ENCODE data around the gene RNF166.
"Not testable (repeated sequence)": the region's sequence is repeated elsewhere in the genome, so short reads cannot be mapped to it uniquely, and the experiment has no call there.

Gene RNF166

GRCh38 chr16:88673716-88674379 is 32.4 kb downstream of the RNF166 start:
- DNase-seq (ENCODE audit: low spot score), result no peak

- DNase-seq (ENCODE audit: low spot score), result no peak
These were observed 33.4 kb downstream of the RNF166 start for GRCh38 chr16:88672776-88673175.

GRCh38 chr16:88671806-88672205 is 34.4 kb downstream of the RNF166 start:
- DNase-seq (ENCODE audit: low spot score), result no peak

- DNase-seq (ENCODE audit: low spot score), result no peak
These were observed 36.2 kb downstream of the RNF166 start for GRCh38 chr16:88669980-88670379.

GRCh38 chr16:88669493-88669892 is 36.7 kb downstream of the RNF166 start:
- DNase-seq (ENCODE audit: low spot score), result not testable (repeated sequence)

GRCh38 chr16:88667461-88667860 is 38.7 kb downstream of the RNF166 start:
- no peak for DNase-seq (ENCODE audit: low spot score)

GRCh38 chr16:88665570-88665969 is 40.6 kb downstream of the RNF166 start:
- no peak for DNase-seq (ENCODE audit: low spot score)

- no peak for DNase-seq (ENCODE audit: low spot score)
These were observed 41.1 kb downstream of the RNF166 start for GRCh38 chr16:88665148-88665547.

GRCh38 chr16:88662843-88663606 is 43.2 kb downstream of the RNF166 start, which contains the start of gene MVD:
Gene MVD (minus strand): TSS chr16:88663091. CDS start chr16:88663080, 11 bp downstream.
- peak; percentile 98 for DNase-seq (ENCODE audit: low spot score)

GRCh38 chr16:88662222-88662842 is 43.9 kb downstream of the RNF166 start:
- DNase-seq (ENCODE audit: low spot score), result peak; percentile 10

- DNase-seq (ENCODE audit: low spot score), result no peak
These were observed 44.7 kb downstream of the RNF166 start for GRCh38 chr16:88661468-88661867.

- no peak for DNase-seq (ENCODE audit: low spot score)
These were observed 47.0 kb downstream of the RNF166 start for GRCh38 chr16:88659160-88659559.

- no peak for DNase-seq (ENCODE audit: low spot score)
These were observed 47.5 kb downstream of the RNF166 start for GRCh38 chr16:88658714-88659113.

GRCh38 chr16:88657371-88657770 is 48.8 kb downstream of the RNF166 start:
- DNase-seq (ENCODE audit: low spot score), result no peak

- DNase-seq (ENCODE audit: low spot score), result no peak
These were observed 49.8 kb downstream of the RNF166 start for GRCh38 chr16:88656291-88656980.

GRCh38 chr16:88655733-88656281 is 50.4 kb downstream of the RNF166 start:
- no peak for DNase-seq (ENCODE audit: low spot score)

- DNase-seq (ENCODE audit: low spot score), result no peak
These were observed 51.0 kb downstream of the RNF166 start for GRCh38 chr16:88655053-88655732.

- no peak for DNase-seq (ENCODE audit: low spot score)
These were observed 51.7 kb downstream of the RNF166 start for GRCh38 chr16:88654363-88655052.

GRCh38 chr16:88653596-88654362 is 52.4 kb downstream of the RNF166 start:
- DNase-seq (ENCODE audit: low spot score), result no peak

GRCh38 chr16:88653101-88653500 is 53.1 kb downstream of the RNF166 start:
- no peak for DNase-seq (ENCODE audit: low spot score)
